GM12874 (cell line): ENCODE results near the gene GRID2.

Experiments
- TF ChIP-seq, protein P1 (sequence below): IDR thresholded peaks from 2 replicates; pipeline ENCODE4 v1.5.1; 2011; ENCODE audit warnings: low read depth, mild to moderate bottlenecking, control low read depth, low read length, moderate library complexity; ENCODE audit not compliant: insufficient read depth

The GRID2 gene

DNA sequence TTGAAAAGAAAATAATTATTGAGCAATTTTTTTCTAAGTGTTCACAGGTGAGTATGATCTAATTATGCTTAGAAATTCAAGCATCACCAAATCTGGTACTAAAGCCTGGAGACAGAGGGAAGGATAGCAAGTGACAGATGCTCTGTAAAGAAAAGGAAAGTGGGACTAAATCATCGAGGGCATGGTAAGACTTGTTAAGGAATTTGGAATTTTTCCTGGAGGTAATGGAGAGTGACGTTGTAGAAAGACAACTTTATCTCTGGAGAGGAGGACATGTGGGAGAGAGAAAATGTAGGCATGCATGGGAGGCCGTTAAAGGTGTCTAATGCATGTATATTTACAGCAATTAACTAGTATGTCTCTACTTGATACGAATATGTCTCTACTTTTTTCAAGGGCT lies 1191.6 kb downstream of the GRID2 start:
- TF ChIP-seq, protein P1, sequence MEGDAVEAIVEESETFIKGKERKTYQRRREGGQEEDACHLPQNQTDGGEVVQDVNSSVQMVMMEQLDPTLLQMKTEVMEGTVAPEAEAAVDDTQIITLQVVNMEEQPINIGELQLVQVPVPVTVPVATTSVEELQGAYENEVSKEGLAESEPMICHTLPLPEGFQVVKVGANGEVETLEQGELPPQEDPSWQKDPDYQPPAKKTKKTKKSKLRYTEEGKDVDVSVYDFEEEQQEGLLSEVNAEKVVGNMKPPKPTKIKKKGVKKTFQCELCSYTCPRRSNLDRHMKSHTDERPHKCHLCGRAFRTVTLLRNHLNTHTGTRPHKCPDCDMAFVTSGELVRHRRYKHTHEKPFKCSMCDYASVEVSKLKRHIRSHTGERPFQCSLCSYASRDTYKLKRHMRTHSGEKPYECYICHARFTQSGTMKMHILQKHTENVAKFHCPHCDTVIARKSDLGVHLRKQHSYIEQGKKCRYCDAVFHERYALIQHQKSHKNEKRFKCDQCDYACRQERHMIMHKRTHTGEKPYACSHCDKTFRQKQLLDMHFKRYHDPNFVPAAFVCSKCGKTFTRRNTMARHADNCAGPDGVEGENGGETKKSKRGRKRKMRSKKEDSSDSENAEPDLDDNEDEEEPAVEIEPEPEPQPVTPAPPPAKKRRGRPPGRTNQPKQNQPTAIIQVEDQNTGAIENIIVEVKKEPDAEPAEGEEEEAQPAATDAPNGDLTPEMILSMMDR, result no peak

DNA sequence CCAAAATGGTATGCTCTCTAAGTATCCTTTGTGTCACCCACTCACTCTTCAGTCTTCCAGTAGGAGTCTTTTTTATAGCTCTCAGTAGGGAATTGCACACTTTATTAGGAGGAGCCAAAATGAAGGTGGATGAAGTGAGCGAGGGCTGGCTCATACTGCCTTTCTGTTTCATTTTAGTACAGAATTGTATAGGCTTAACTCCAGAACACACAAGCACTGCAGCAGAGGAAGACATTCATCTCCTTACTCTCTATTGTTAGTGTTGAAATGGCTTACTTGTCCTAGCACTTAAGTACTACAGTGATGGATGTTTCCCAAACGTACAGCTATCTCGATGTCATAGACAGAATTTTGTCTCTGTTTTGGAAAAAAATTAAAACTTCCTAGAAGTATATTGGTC lies 1197.5 kb downstream of the GRID2 start:
- TF ChIP-seq, protein P1, result no peak

DNA sequence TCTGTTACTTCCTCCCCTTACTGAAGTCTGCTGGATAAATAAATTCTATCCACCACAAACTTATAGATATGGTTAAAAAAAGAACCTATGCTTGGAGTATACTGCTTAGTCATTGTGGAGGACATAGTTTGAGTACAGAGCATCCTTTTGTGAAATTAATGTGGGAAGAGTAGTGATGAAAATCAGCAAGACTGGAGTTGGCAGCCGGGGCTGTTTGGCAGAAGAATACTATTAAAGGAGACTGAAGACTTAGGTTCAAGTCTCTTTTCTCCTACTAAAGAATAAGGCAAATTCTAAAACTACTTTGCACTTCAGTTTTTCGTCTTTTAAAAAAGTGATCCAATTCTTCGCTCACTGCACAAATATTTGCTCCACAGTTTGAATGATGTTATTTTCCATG lies 1198.2 kb downstream of the GRID2 start:
- TF ChIP-seq, protein P1, result no peak

DNA sequence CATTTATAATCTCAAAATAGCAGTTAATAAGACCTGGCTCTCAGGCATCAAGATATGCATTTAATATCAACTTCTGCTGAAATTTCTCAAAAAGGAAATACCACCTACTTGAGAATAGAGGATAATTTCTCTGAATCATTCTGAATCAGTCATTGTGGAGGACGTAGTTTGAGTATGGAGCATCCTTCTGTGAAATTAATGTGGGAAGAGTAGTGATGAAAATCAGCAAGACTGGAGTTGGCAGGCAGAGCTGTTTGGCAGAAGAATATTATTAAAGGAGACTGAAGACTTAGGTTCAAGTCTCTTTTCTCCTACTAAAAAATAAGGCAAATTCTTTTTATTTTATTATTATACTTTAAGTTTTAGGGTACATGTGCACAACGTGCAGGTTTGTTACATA lies 1199.2 kb downstream of the GRID2 start:
- TF ChIP-seq, protein P1, result no peak

DNA sequence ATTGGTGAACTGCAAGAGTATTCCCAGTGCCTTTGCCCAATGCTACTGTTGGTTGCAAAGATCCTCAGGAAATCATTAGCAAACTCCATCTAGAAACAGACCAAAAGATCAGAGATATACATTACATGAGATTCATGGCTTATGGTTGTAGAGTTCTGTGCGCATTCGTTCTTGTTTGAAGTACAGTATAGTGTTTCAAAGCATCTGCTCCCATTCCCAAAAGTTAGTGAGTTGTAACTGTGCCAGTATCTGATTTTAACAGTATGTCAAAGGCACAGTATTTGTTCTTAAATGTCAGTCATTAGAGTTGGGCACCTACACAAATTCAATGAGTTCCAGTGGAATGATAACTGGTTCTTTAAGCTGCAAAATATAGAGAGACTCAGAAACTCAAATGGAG lies 1210.1 kb downstream of the GRID2 start:
- TF ChIP-seq, protein P1, result no peak

DNA sequence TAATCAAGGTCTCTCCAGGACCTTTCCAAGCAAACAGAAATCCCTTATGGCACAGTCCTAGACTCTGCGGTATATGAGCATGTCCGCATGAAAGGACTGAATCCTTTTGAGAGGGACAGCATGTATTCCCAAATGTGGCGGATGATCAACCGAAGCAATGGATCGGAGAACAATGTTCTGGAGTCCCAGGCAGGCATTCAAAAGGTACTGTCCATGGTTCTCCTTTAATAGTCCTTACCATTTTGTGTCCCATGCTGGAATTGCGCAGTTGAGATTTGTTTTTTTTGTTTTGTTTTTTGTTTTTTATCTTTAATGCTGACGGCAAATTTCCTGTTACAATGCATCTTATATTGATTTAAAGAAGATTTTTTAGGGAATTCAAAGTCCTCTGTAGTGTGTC lies 1211.4 kb downstream of the GRID2 start:
- TF ChIP-seq, protein P1, result no peak

DNA sequence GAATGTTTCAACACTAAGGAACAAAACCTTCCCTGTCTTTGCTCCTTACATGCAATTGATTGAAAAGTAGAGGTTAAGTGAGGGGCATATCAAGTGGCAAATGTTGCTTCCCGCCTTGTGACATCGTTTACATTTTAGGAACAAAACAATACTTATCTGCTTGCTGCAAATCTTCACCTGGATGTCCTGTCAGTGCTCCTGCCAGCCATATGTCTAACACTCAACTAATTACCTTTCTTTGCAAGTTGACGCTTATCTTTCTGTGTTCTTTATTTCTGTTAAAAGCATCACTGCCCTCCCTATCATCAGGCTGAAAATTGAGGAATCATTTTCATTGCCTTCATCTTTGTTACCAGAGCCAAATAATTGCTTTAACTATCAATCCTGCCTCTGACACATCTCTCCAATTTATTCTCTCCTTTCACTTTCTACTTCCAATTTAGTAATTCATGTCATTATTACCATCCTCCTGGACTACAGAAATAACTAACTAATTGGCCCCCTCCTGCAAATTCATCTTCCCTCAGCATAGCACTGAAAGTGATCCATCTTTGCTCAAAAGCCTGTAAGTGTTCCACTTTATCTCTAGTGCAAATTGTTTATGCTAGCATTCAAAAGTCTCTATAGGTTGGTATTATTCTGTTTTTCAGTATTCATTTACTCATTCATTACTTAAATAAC lies 1226.1 kb downstream of the GRID2 start:
- TF ChIP-seq, protein P1, result no peak
